BE2C (cell line): ENCODE measurements around the gene SPSB2.
"Not testable (repeated sequence)": the region's sequence is repeated elsewhere in the genome, so short reads cannot be mapped to it uniquely, and the experiment has no call there.

Experiments used
- DNase-seq: peaks from one replicate; pipeline ENCODE4 v3.0.0-alpha.2; 2020
- H3K27me3 ChIP-seq: fragments of 250-450 bp; sonication (Bioruptor Pico); 2 replicates; pipeline ENCODE4 v1.5.1; 2020; ENCODE audit warnings: mild to moderate bottlenecking
- H3K36me3 ChIP-seq: fragments of 250-450 bp; sonication (Bioruptor Pico); 2 replicates; pipeline ENCODE4 v1.5.1; 2020; ENCODE audit warnings: mild to moderate bottlenecking
- H3K4me1 ChIP-seq: fragments of 250-450 bp; sonication (Bioruptor Pico); 2 replicates; pipeline ENCODE4 v1.5.1; 2020
- H3K4me3 ChIP-seq: 2 replicates; pipeline ENCODE4 v1.5.1; 2011; ENCODE audit warnings: low read depth, low read length
- H3K9me3 ChIP-seq: fragments of 250-450 bp; sonication (Bioruptor Pico); 2 replicates; pipeline ENCODE4 v1.5.1; 2020
- CTCF ChIP-seq: IDR thresholded peaks from 2 replicates; pipeline ENCODE4 v1.5.1; 2012; ENCODE audit warnings: mild to moderate bottlenecking, low read depth, low read length

The SPSB2 gene

GRCh38 chr12:6869049-6870021 lies 3.8 kb downstream of the SPSB2 start:
- peak; percentile 88 for DNase-seq
- Histone ChIP-seq H3K27me3 (no peaks in the 10 kb centered on the region), H3K36me3 (peaks cover 52% of the 10 kb centered on the region), H3K4me3 (peak overlapping the region; percentile 99), H3K9me3 (no peaks in the 10 kb centered on the region), H3K4me1 (peaks cover 14% of the 10 kb centered on the region)
- peak; percentile 93 for TF ChIP-seq CTCF

GRCh38 chr12:6868211-6869048 lies 4.7 kb downstream of the SPSB2 start:
- Histone ChIP-seq H3K4me3 (peak overlapping the region; percentile 99), H3K36me3 (peaks cover 57% of the 10 kb centered on the region), H3K27me3 (no peaks in the 10 kb centered on the region), H3K4me1 (peaks cover 14% of the 10 kb centered on the region), H3K9me3 (no peaks in the 10 kb centered on the region)
- peak; percentile 28; the same call in 1 of the 2 replicates for TF ChIP-seq CTCF
- no peak for DNase-seq

- Histone ChIP-seq H3K4me3 (peak within 1 kb of the TSS; percentile 99), H3K9me3 (no peaks in the 10 kb centered on the region), H3K27me3 (no peaks in the 10 kb centered on the region), H3K4me1 (peaks cover 14% of the 10 kb centered on the region), H3K36me3 (peaks cover 62% of the 10 kb centered on the region)
- peak; percentile 88 for DNase-seq
- TF ChIP-seq CTCF: no peak
These were observed 5.5 kb downstream of the SPSB2 start, which contains the start of gene TPI1 for GRCh38 chr12:6867413-6868210. TSS of gene TPI1 (plus strand) at chr12:6867531. CDS start at chr12:6867567, 36 bp downstream.

- no peak for DNase-seq
- no peaks in the 10 kb centered on the region for H3K27me3 ChIP-seq
- peaks cover 14% of the 10 kb centered on the region for H3K4me1 ChIP-seq
- H3K4me3 ChIP-seq: peak overlapping the region; percentile 99
- TF ChIP-seq CTCF: no peak
- H3K9me3 ChIP-seq: no peaks in the 10 kb centered on the region
- H3K36me3 ChIP-seq: peaks cover 65% of the 10 kb centered on the region
These were observed 6.1 kb downstream of the SPSB2 start for GRCh38 chr12:6866920-6867412.

- Histone ChIP-seq H3K4me3 (peak overlapping the region; percentile 99), H3K36me3 (peaks cover 64% of the 10 kb centered on the region), H3K27me3 (no peaks in the 10 kb centered on the region), H3K4me1 (peaks cover 14% of the 10 kb centered on the region), H3K9me3 (no peaks in the 10 kb centered on the region)
- TF ChIP-seq CTCF: no peak
- no peak for DNase-seq
These were observed 6.8 kb downstream of the SPSB2 start for GRCh38 chr12:6866163-6866919.

GRCh38 chr12:6865307-6865706 lies 7.8 kb downstream of the SPSB2 start:
- peaks cover 62% of the 10 kb centered on the region for H3K36me3 ChIP-seq
- H3K27me3 ChIP-seq: not testable (repeated sequence)

More at GRCh38 chr12:6865307-6865706, 7.8 kb downstream of the SPSB2 start:
- not testable (repeated sequence) for H3K4me3 ChIP-seq, H3K9me3 ChIP-seq, DNase-seq
- H3K4me1 ChIP-seq: peaks cover 14% of the 10 kb centered on the region
